ENCODE measurements around the gene MYH11.

Gene MYH11

DNA sequence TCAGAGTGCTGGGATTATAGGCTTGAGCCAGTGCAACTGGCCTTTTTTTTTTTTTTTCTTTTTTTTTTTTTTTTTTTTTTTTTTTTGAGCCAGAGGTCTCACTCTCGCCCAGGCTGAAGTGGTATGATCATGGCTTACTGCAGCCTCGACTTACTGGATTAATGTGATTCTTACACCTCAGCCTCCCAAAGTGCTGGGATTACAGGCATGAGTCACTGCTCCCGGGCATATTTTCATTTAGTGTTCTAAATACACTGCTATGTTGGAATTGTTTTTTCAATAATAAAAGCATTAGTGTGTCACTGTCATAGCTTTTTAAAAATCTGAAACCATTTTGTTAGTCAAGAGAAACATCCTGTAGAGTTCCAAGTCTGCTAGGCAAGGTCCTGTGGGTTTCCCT lies 166.5 kb downstream of the MYH11 start:
- Histone ChIP-seq H3K9ac (ENCODE audit: low read length) (no peak overlapping the region), H3K27ac (ENCODE audit: low read depth, low read length, poor library complexity, severe bottlenecking) (no peak overlapping the region), H3K4me2 (ENCODE audit: low read length) (no peak overlapping the region), H2AFZ (ENCODE audit: low read length) (no peak overlapping the region), H3K9me3 (ENCODE audit: low read length) (no peaks in the 10 kb centered on the region), H3K4me3 (ENCODE audit: low read depth, low read length, poor library complexity, severe bottlenecking) (no peak overlapping the region), H3K9me2 (ENCODE audit: low read depth, low read length) (no peaks in the 10 kb centered on the region), H3K36me3 (ENCODE audit: insufficient read depth, low read length) (peaks cover 96% of the 10 kb centered on the region), H3K27me3 (ENCODE audit: insufficient read depth, low read length) (no peaks in the 10 kb centered on the region), H4K20me1 (ENCODE audit: insufficient read depth, low read length) (no peaks in the 10 kb centered on the region), H3K4me1 (ENCODE audit: insufficient read depth, low read length, severe bottlenecking) (no peaks in the 10 kb centered on the region), H3K79me2 (ENCODE audit: insufficient read depth, low read length) (no peaks in the 10 kb centered on the region), H3F3A (ENCODE audit: insufficient read depth, low read length) (no peaks in the 10 kb centered on the region)
- TF ChIP-seq EZH2 (IDR thresholded peaks at IDR 0.05; ENCODE audit: borderline replicate concordance, low read length), result no peak
- TF ChIP-seq, protein P1, sequence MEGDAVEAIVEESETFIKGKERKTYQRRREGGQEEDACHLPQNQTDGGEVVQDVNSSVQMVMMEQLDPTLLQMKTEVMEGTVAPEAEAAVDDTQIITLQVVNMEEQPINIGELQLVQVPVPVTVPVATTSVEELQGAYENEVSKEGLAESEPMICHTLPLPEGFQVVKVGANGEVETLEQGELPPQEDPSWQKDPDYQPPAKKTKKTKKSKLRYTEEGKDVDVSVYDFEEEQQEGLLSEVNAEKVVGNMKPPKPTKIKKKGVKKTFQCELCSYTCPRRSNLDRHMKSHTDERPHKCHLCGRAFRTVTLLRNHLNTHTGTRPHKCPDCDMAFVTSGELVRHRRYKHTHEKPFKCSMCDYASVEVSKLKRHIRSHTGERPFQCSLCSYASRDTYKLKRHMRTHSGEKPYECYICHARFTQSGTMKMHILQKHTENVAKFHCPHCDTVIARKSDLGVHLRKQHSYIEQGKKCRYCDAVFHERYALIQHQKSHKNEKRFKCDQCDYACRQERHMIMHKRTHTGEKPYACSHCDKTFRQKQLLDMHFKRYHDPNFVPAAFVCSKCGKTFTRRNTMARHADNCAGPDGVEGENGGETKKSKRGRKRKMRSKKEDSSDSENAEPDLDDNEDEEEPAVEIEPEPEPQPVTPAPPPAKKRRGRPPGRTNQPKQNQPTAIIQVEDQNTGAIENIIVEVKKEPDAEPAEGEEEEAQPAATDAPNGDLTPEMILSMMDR (IDR thresholded peaks at IDR 0.05; ENCODE audit: low read length), result no peak

GRCh38 chr16:15689290-15689689 lies 167.5 kb downstream of the MYH11 start:
- Histone ChIP-seq H3K4me1 (ENCODE audit: insufficient read depth, low read length, severe bottlenecking) (no peaks in the 10 kb centered on the region), H3K27ac (ENCODE audit: low read depth, low read length, poor library complexity, severe bottlenecking) (no peak overlapping the region), H3K4me2 (ENCODE audit: low read length) (no peak overlapping the region), H4K20me1 (ENCODE audit: insufficient read depth, low read length) (no peaks in the 10 kb centered on the region), H3F3A (ENCODE audit: insufficient read depth, low read length) (no peaks in the 10 kb centered on the region), H3K9ac (ENCODE audit: low read length) (no peak overlapping the region), H3K27me3 (ENCODE audit: insufficient read depth, low read length) (no peaks in the 10 kb centered on the region), H3K4me3 (ENCODE audit: low read depth, low read length, poor library complexity, severe bottlenecking) (no peak overlapping the region), H3K9me2 (ENCODE audit: low read depth, low read length) (no peaks in the 10 kb centered on the region), H3K36me3 (ENCODE audit: insufficient read depth, low read length) (peaks cover 96% of the 10 kb centered on the region), H2AFZ (ENCODE audit: low read length) (no peak overlapping the region), H3K9me3 (ENCODE audit: low read length) (no peaks in the 10 kb centered on the region), H3K79me2 (ENCODE audit: insufficient read depth, low read length) (no peaks in the 10 kb centered on the region)
- no peak for TF ChIP-seq EZH2 (IDR thresholded peaks at IDR 0.05; ENCODE audit: borderline replicate concordance, low read length)
- TF ChIP-seq, protein P1 (IDR thresholded peaks at IDR 0.05; ENCODE audit: low read length), result no peak

GRCh38 chr16:15686287-15686686 lies 170.5 kb downstream of the MYH11 start:
- Histone ChIP-seq H3K4me1 (ENCODE audit: insufficient read depth, low read length, severe bottlenecking) (no peaks in the 10 kb centered on the region), H3K4me3 (ENCODE audit: low read depth, low read length, poor library complexity, severe bottlenecking) (no peak overlapping the region), H3K79me2 (ENCODE audit: insufficient read depth, low read length) (no peaks in the 10 kb centered on the region), H3K4me2 (ENCODE audit: low read length) (no peak overlapping the region), H4K20me1 (ENCODE audit: insufficient read depth, low read length) (no peaks in the 10 kb centered on the region), H3F3A (ENCODE audit: insufficient read depth, low read length) (no peaks in the 10 kb centered on the region), H3K9ac (ENCODE audit: low read length) (no peak overlapping the region), H3K27me3 (ENCODE audit: insufficient read depth, low read length) (no peaks in the 10 kb centered on the region), H3K9me2 (ENCODE audit: low read depth, low read length) (no peaks in the 10 kb centered on the region), H3K9me3 (ENCODE audit: low read length) (no peaks in the 10 kb centered on the region), H3K36me3 (ENCODE audit: insufficient read depth, low read length) (peaks cover 92% of the 10 kb centered on the region), H2AFZ (ENCODE audit: low read length) (no peak overlapping the region), H3K27ac (ENCODE audit: low read depth, low read length, poor library complexity, severe bottlenecking) (no peak overlapping the region)
- TF ChIP-seq EZH2 (IDR thresholded peaks at IDR 0.05; ENCODE audit: borderline replicate concordance, low read length), result no peak
- TF ChIP-seq, protein P1 (IDR thresholded peaks at IDR 0.05; ENCODE audit: low read length), result no peak

Data from OCI-LY1 (cell line).